HUES64 (cell line): ENCODE data around the gene AK4.

Source experiments
- H3K27ac ChIP-seq: 2 replicates; pipeline ENCODE4 v1.7.0; 2013; ENCODE audit warnings: low read depth, low read length, inconsistent platforms
- H3K27me3 ChIP-seq: 2 replicates; pipeline ENCODE4 v1.6.1; 2013; ENCODE audit warnings: mild to moderate bottlenecking, low read length; ENCODE audit not compliant: insufficient read depth
- H3K36me3 ChIP-seq: 2 replicates; pipeline ENCODE4 v1.6.1; 2013; ENCODE audit warnings: mild to moderate bottlenecking, low read length; ENCODE audit not compliant: insufficient read depth
- H3K4me1 ChIP-seq: 2 replicates; pipeline ENCODE4 v1.6.1; 2013; ENCODE audit warnings: mild to moderate bottlenecking, low read length, moderate library complexity; ENCODE audit not compliant: insufficient read depth
- H3K4me3 ChIP-seq: 2 replicates; pipeline ENCODE4 v1.5.1; 2013; ENCODE audit warnings: mild to moderate bottlenecking, low read length, moderate library complexity
- H3K9ac ChIP-seq: 2 replicates; pipeline ENCODE4 v1.6.1; 2013; ENCODE audit warnings: mild to moderate bottlenecking, low read depth, low read length
- H3K9me3 ChIP-seq: 2 replicates; pipeline ENCODE4 v1.6.1; 2013; ENCODE audit warnings: low read depth, low read length; ENCODE audit not compliant: insufficient read depth
- WGBS: fragments of 150-250, 120-280 bp; methylation state at CpG from one replicate; pipeline ENCODE4 v1.1.7; 2013; ENCODE audit warnings: missing lambda C conversion rate; 5-methylcytosine and 5-hydroxymethylcytosine counted together

Gene AK4

GRCh38 chr1:65266476-65266875 is 118.5 kb downstream of the AK4 start:
- no peaks in the 10 kb centered on the region for H3K36me3 ChIP-seq
- H3K27ac ChIP-seq, result no peak overlapping the region
- H3K9me3 ChIP-seq, result no peaks in the 10 kb centered on the region
- peaks cover 19% of the 10 kb centered on the region for H3K27me3 ChIP-seq
- H3K4me1 ChIP-seq, result peaks cover 21% of the 10 kb centered on the region
- WGBS, result 2% methylated on average over 1 of the region's 1 CpG
- H3K9ac ChIP-seq, result no peak overlapping the region
- peak overlapping the region; percentile 67 for H3K4me3 ChIP-seq

DNA sequence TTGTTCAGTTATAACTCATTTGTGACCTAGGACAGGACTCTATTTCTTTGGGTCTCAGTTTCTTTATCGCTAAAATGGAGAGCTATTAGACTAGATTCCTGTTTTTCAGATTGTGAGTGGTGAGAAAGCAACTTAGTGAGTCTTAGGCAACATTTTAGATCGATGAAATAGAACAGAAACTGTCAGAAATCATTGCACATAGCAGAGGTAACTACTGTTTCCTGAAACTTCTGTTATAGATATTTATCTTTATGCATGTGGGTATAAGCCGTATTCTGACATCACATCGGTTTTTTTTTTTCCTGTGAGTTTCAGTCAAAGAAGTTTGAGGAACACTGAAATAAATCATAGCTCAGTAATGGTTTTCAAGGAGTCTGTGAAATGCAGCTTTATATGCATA is 119.3 kb downstream of the AK4 start:
- Histone ChIP-seq H3K9ac (no peak overlapping the region), H3K9me3 (no peaks in the 10 kb centered on the region), H3K27ac (no peak overlapping the region), H3K4me3 (no peak overlapping the region), H3K27me3 (peaks cover 19% of the 10 kb centered on the region), H3K4me1 (peaks cover 21% of the 10 kb centered on the region), H3K36me3 (no peaks in the 10 kb centered on the region)
- WGBS, result 95% methylated on average over 4 of the region's 4 CpGs

- peaks cover 19% of the 10 kb centered on the region for H3K27me3 ChIP-seq
- 43% methylated on average over 1 of the region's 1 CpG for WGBS
- H3K27ac ChIP-seq, result no peak overlapping the region
- H3K4me1 ChIP-seq, result peaks cover 21% of the 10 kb centered on the region
- no peak overlapping the region for H3K9ac ChIP-seq
- no peaks in the 10 kb centered on the region for H3K9me3 ChIP-seq
- H3K4me3 ChIP-seq, result no peak overlapping the region
- no peaks in the 10 kb centered on the region for H3K36me3 ChIP-seq
These were observed 119.7 kb downstream of the AK4 start for GRCh38 chr1:65267683-65268082.

DNA sequence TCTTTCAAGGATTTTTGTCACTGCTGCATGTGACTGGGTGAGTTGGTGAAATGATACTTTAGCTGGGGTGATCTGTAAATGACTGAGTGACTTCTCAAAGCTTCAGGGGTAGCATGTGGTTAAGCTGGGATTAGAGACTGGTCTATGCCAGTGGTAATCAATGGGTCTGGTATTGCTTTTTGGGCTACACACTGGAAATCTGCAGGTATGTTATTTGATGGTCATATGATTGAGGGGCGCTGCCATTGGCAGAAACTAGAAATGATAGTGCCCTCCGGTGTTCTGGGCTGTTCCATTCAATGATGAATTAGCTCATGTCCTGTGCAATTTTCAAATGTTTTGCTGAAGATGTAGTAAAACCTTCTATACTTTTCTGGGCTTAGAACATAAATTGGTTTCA is 121.6 kb downstream of the AK4 start:
- no peak overlapping the region for H3K27ac ChIP-seq
- 90% methylated on average over 2 of the region's 2 CpGs for WGBS
- no peaks in the 10 kb centered on the region for H3K9me3 ChIP-seq

DNA sequence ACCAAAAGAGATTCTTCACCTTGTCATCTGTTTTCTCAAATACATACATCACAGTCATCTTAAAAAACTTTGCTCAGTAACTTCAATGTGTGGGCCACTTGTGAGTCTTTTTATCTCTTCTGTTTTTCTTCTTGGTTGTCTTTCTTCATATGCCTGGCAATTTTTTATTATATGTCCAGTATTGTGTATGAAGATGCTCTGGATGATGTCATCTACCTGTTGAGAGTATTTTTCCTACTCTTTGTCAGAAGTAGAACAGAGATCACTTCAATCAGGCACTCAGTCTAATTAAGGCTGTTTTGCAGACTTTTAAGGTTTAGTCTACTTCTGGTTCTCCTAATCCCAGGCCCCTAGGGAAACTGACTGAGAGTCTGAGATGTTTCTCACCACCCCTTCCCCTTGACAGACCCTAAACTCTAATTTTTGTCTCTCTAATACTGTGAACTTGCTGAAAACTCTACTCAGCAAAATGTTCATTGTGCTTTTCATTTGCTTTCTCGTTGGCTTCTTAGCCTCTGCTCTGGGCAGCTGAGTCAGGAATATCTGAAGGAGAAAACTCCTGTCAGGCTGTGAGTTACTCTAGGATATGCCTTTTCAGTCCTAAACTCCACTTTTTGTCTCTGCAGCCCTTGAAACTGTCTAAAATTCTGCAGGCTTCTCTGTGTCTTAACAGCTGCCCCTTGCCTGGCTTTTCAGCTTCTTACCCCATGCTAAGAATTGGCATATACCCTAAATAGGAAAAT is 128.4 kb downstream of the AK4 start:
- H3K36me3 ChIP-seq, result no peaks in the 10 kb centered on the region
- 52% methylated on average over 1 of the region's 1 CpG for WGBS
- H3K4me1 ChIP-seq, result peaks cover 44% of the 10 kb centered on the region
- H3K9ac ChIP-seq, result no peak overlapping the region
- no peaks in the 10 kb centered on the region for H3K9me3 ChIP-seq
- no peak overlapping the region for H3K4me3 ChIP-seq
- H3K27ac ChIP-seq, result no peak overlapping the region
- peaks cover 5% of the 10 kb centered on the region; the same call in 1 of the 2 replicates for H3K27me3 ChIP-seq

More for the DNA sequence above, 121.6 kb downstream of the AK4 start:
- no peak overlapping the region for H3K9ac ChIP-seq
- H3K4me1 ChIP-seq, result peaks cover 21% of the 10 kb centered on the region
- H3K4me3 ChIP-seq, result no peak overlapping the region
- H3K36me3 ChIP-seq, result no peaks in the 10 kb centered on the region
- peaks cover 16% of the 10 kb centered on the region for H3K27me3 ChIP-seq

GRCh38 chr1:65277605-65278347 is 129.8 kb downstream of the AK4 start:
- no peak overlapping the region for H3K9ac ChIP-seq
- no peaks in the 10 kb centered on the region for H3K9me3 ChIP-seq
- no peak overlapping the region for H3K27ac ChIP-seq
- H3K36me3 ChIP-seq, result no peaks in the 10 kb centered on the region
- H3K27me3 ChIP-seq, result peaks cover 5% of the 10 kb centered on the region; the same call in 1 of the 2 replicates
- peaks cover 52% of the 10 kb centered on the region for H3K4me1 ChIP-seq
- 24% methylated on average over 10 of the region's 10 CpGs for WGBS
- H3K4me3 ChIP-seq, result peak overlapping the region; percentile 18; the same call in 1 of the 2 replicates

DNA sequence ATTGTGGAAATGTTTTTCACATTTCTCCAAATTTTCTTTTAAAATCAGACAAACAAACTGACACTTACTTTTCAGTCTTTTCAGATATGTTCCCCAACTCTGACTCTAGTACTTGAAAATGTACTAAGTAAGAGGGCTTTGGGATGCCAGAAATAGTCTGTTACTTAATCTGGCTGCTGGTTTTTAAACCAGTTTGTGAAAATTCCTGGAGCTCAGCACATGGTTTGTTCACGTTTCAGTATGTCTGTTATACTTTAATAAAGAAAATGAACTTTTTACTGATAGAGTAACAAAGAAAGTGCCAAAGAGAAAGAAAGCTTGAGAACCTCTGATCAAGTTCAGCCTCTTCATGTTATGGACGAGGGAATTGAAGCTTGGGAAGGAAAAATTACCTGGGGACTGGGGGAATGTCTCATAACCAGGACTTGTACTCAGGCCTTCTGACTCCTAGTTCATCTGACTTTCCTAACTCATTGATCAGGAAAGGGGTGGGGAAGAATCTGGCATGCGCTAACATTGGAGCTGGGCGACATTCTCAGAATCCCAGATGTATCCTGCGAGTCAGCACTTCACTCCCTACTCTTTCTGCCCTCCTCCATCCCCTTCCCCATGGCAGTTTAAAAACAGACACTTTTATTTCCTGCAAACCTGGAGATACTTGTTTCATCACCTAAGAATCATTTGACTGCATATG is 130.5 kb downstream of the AK4 start:
- H3K27me3 ChIP-seq, result peaks cover 5% of the 10 kb centered on the region; the same call in 1 of the 2 replicates
- no peak overlapping the region for H3K9ac ChIP-seq
- H3K4me3 ChIP-seq, result peak overlapping the region; percentile 43
- peak overlapping the region; percentile 46; the same call in 1 of the 2 replicates for H3K27ac ChIP-seq
- H3K36me3 ChIP-seq, result no peaks in the 10 kb centered on the region
- H3K4me1 ChIP-seq, result peaks cover 52% of the 10 kb centered on the region
- H3K9me3 ChIP-seq, result no peaks in the 10 kb centered on the region
- 18% methylated on average over 5 of the region's 5 CpGs for WGBS

DNA sequence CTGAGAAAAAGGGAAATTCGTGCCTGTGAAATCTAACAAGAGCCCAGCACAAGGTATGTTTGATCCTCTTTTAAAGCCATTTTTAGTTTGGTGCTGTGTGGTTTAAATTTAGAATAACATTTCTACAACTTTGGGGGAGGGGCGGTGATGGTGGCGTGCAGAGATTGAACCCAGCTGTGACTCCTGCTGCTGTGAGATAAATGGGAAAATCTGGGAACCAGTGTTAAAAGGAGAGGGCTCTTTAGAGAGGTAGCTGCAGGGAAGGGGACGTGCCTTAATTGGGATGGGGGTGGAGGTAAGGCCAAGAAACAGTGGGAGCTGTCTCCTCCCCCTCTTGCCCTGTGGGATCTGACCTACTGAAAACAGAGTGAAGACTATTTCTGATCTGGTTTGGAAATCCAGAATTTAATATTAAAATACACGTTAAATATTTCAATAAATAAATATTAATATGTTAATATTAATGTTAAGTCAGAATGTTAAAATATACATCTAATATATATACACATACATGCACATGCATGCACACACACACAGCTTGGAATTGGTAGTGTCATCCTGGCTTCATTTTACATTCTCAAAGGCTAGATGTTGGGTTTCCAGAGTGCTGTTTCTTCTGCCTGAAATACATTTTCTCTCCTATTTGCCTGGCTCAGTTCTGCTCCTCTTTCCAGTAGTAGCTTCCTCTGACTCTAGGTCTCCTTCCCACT is 131.2 kb downstream of the AK4 start:
- H3K9me3 ChIP-seq, result no peaks in the 10 kb centered on the region
- H3K36me3 ChIP-seq, result no peaks in the 10 kb centered on the region
- peaks cover 5% of the 10 kb centered on the region; the same call in 1 of the 2 replicates for H3K27me3 ChIP-seq
- peak overlapping the region; percentile 43 for H3K4me3 ChIP-seq
- H3K4me1 ChIP-seq, result peaks cover 52% of the 10 kb centered on the region
- H3K27ac ChIP-seq, result peak overlapping the region; percentile 46; the same call in 1 of the 2 replicates
- 2% methylated on average over 4 of the region's 5 CpGs for WGBS
- H3K9ac ChIP-seq, result no peak overlapping the region
